H9 (cell line): ENCODE results near the gene UPP1. TPM values are rescaled to one million over a fixed set of nuclear protein-coding genes. Genes with fewer than 3 reads are reported as not detected.
A peak's percentile ranks its signal among the peaks of the same experiment; 100 is the strongest.

Source experiments
- DNase-seq: peaks from one replicate; pipeline ENCODE4 v3.0.0-alpha.2; 2017
- H2AFZ ChIP-seq: one replicate; pipeline ENCODE4 v1.6.1; 2013; ENCODE audit warnings: mild to moderate bottlenecking, low read length, control low read depth, moderate library complexity
- H2AK5ac ChIP-seq: 2 replicates; pipeline ENCODE4 v1.6.1; 2013; ENCODE audit warnings: low read length, control low read depth, mixed read lengths; ENCODE audit not compliant: insufficient read length
- H2BK120ac ChIP-seq: one replicate; pipeline ENCODE4 v1.6.1; 2013; ENCODE audit warnings: low read depth, mild to moderate bottlenecking, low read length, control low read depth, inconsistent platforms; ENCODE audit not compliant: poor library complexity, severe bottlenecking
- H2BK12ac ChIP-seq: 2 replicates; pipeline ENCODE4 v1.6.1; 2013; ENCODE audit warnings: low read length, control low read depth, mixed read lengths, low read depth; ENCODE audit not compliant: insufficient read length
- H2BK15ac ChIP-seq: 2 replicates; pipeline ENCODE4 v1.6.1; 2013; ENCODE audit warnings: low read depth, low read length, control low read depth
- H2BK20ac ChIP-seq: one replicate; pipeline ENCODE4 v1.6.1; 2013; ENCODE audit warnings: low read depth, mild to moderate bottlenecking, low read length, control low read depth, inconsistent platforms; ENCODE audit not compliant: poor library complexity, severe bottlenecking
- H2BK5ac ChIP-seq: 2 replicates; pipeline ENCODE4 v1.6.1; 2013; ENCODE audit warnings: low read length, control low read depth, mixed read lengths; ENCODE audit not compliant: insufficient read length
- H3K14ac ChIP-seq: 2 replicates; pipeline ENCODE4 v1.6.1; 2013; ENCODE audit warnings: low read length, control low read depth; ENCODE audit not compliant: insufficient read depth
- H3K18ac ChIP-seq: 2 replicates; pipeline ENCODE4 v1.6.1; 2013; ENCODE audit warnings: low read depth, mild to moderate bottlenecking, mixed read lengths, low read length, control low read depth; ENCODE audit not compliant: insufficient read length
- H3K23ac ChIP-seq: 2 replicates; pipeline ENCODE4 v1.6.1; 2013; ENCODE audit warnings: low read length, control low read depth, mixed read lengths, low read depth; ENCODE audit not compliant: insufficient read length
- H3K23me2 ChIP-seq: 2 replicates; pipeline ENCODE4 v1.6.1; 2013; ENCODE audit warnings: low read depth, mild to moderate bottlenecking, mixed read lengths, low read length, control low read depth; ENCODE audit not compliant: insufficient read length, poor library complexity, severe bottlenecking
- H3K27ac ChIP-seq: 2 replicates; pipeline ENCODE4 v1.5.1; 2013; ENCODE audit warnings: low read length, control low read depth, mixed read lengths, low read depth; ENCODE audit not compliant: insufficient read length
- H3K27me3 ChIP-seq: 2 replicates; pipeline ENCODE4 v1.6.1; 2013; ENCODE audit warnings: low read length, control low read depth, inconsistent platforms; ENCODE audit not compliant: insufficient read depth
- H3K4ac ChIP-seq: 2 replicates; pipeline ENCODE4 v1.6.1; 2013; ENCODE audit warnings: low read depth, mild to moderate bottlenecking, control low read depth, inconsistent platforms, low read length, moderate library complexity
- H3K4me1 ChIP-seq: 2 replicates; pipeline ENCODE4 v1.6.1; 2013; ENCODE audit warnings: low read length, control low read depth, inconsistent platforms; ENCODE audit not compliant: insufficient read depth
- H3K4me2 ChIP-seq: 2 replicates; pipeline ENCODE4 v1.6.1; 2013; ENCODE audit warnings: low read length, control low read depth, mixed read lengths; ENCODE audit not compliant: insufficient read length, insufficient read depth
- H3K56ac ChIP-seq: 2 replicates; pipeline ENCODE4 v1.6.1; 2013; ENCODE audit warnings: low read depth, mild to moderate bottlenecking, mixed read lengths, low read length, control low read depth; ENCODE audit not compliant: insufficient read length
- H3K79me1 ChIP-seq: 2 replicates; pipeline ENCODE4 v1.6.1; 2013; ENCODE audit warnings: low read depth, mild to moderate bottlenecking, moderate library complexity, low read length, control low read depth, inconsistent platforms; ENCODE audit not compliant: insufficient read depth, poor library complexity, severe bottlenecking
- H3K79me2 ChIP-seq: 2 replicates; pipeline ENCODE4 v1.6.1; 2013; ENCODE audit warnings: low read length, control low read depth, inconsistent platforms; ENCODE audit not compliant: insufficient read depth
- H3K9ac ChIP-seq: 2 replicates; pipeline ENCODE4 v1.6.1; 2013; ENCODE audit warnings: low read length, control low read depth, mixed read lengths; ENCODE audit not compliant: insufficient read length; ENCODE audit errors: extremely low read depth
- H3K9me3 ChIP-seq: one replicate; pipeline ENCODE4 v1.6.1; 2013; ENCODE audit warnings: low read depth, low read length, inconsistent platforms; ENCODE audit not compliant: control insufficient read depth
- H3T11ph ChIP-seq: one replicate; pipeline ENCODE4 v1.6.1; 2013; ENCODE audit warnings: mild to moderate bottlenecking, low read length, control low read depth, inconsistent platforms
- H4K20me1 ChIP-seq: one replicate; pipeline ENCODE4 v1.6.1; 2013; ENCODE audit not compliant: control insufficient read depth, insufficient read length, insufficient read depth
- H4K5ac ChIP-seq: 2 replicates; pipeline ENCODE4 v1.6.1; 2013; ENCODE audit warnings: low read depth, mild to moderate bottlenecking, mixed read lengths, low read length, control low read depth; ENCODE audit not compliant: insufficient read length
- H4K8ac ChIP-seq: replicated peaks from 2 replicates; pipeline ENCODE4 v1.6.1; 2013; ENCODE audit warnings: low read length, control low read depth, mixed read lengths, low read depth; ENCODE audit not compliant: insufficient read length
- H4K91ac ChIP-seq: 2 replicates; pipeline ENCODE4 v1.6.1; 2013; ENCODE audit warnings: low read depth, mild to moderate bottlenecking, moderate library complexity, mixed read lengths, low read length, control low read depth; ENCODE audit not compliant: insufficient read length
- H3K27ac Mint-ChIP-seq, 3 experiments: 2 replicates in 2 of 3; 3 replicates in 1 of 3; pipeline ENCODE4 v1.8.0; 2020 to 2021; ENCODE audit warnings: mixed read lengths in 3 of 3, mild to moderate bottlenecking in 1 of 3, moderate library complexity in 1 of 3
- H3K27me3 Mint-ChIP-seq: 2 replicates; pipeline ENCODE4 v1.8.0; 2021; ENCODE audit warnings: low read depth, mild to moderate bottlenecking, moderate library complexity, mixed read lengths
- H3K36me3 Mint-ChIP-seq, 3 experiments: 2 replicates in 2 of 3; 3 replicates in 1 of 3; pipeline ENCODE4 v1.8.0; 2020 to 2021; ENCODE audit warnings: low read depth in 3 of 3, mixed read lengths in 3 of 3; ENCODE audit not compliant: insufficient read depth in 1 of 3
- H3K4me1 Mint-ChIP-seq, 2 experiments: 2 replicates each; pipeline ENCODE4 v1.8.0; 2020; ENCODE audit warnings: mixed read lengths in 2 of 2
- H3K4me3 Mint-ChIP-seq, 2 experiments: 2 replicates in 1 of 2; 3 replicates in 1 of 2; pipeline ENCODE4 v1.8.0; 2020 to 2021; ENCODE audit warnings: mild to moderate bottlenecking in 2 of 2, mixed read lengths in 2 of 2, moderate library complexity in 1 of 2
- H3K9me3 Mint-ChIP-seq, 2 experiments: 2 replicates in 1 of 2; 3 replicates in 1 of 2; pipeline ENCODE4 v1.8.0; 2020; ENCODE audit warnings: mild to moderate bottlenecking in 2 of 2, mixed read lengths in 2 of 2, moderate library complexity in 1 of 2
- total RNA-seq: library from RNA; stranded (reverse); gene quantifications from 2 replicates; pipeline ENCODE4 v1.2.1, GENCODE V29; 2021
- TF ChIP-seq, protein P1 (sequence below): fragments of 200-600 bp; sonication (generic); conservative IDR thresholded peaks from 3 replicates; pipeline ENCODE4 v1.8.0; 2021; ENCODE audit warnings: antibody characterized with exemption, mild to moderate bottlenecking

Gene UPP1
- total RNA-seq, 1 experiment from 2014 or later = 34.2 TPM

DNA sequence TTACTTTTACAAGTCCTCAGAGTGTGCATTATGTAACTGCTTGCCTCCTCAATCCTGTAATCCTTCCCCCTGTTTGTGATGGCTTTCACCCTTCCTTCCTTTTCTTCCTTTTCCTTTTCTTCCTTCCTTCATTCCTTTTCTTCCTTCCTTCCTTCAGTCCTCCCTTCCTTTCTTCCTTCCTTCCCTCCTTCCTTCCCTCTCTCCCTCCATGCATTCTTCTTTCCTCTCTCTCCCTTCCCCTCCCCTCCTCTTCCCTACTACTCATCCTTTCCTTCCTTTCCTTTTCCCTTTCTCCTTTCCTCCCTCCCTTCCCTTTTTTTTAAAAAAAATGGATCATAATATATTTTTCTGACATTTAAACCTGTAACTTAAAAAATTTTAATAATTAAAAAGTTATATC lies 60.0 kb downstream of the UPP1 start:
- H3K27me3 ChIP-seq = no peaks in the 10 kb centered on the region
- H3K9me3 ChIP-seq = no peaks in the 10 kb centered on the region
- no peaks in the 10 kb centered on the region for H3K27me3 Mint-ChIP-seq
- H2BK15ac ChIP-seq = no peak overlapping the region
- H3K79me2 ChIP-seq = no peaks in the 10 kb centered on the region
- peak overlapping the region in 1 of 3 experiments; percentile 69; a peak in 1 of 7 replicates for H3K27ac Mint-ChIP-seq
- H2BK20ac ChIP-seq = no peak overlapping the region
- H2BK12ac ChIP-seq = no peak overlapping the region
- no peaks in the 10 kb centered on the region for H3K79me1 ChIP-seq
- no peak for DNase-seq
- H2BK120ac ChIP-seq = no peak overlapping the region
- no peak overlapping the region for H4K5ac ChIP-seq
- H3K4me1 Mint-ChIP-seq = peaks cover 27 to 48% of the 10 kb centered on the region in 2 experiments
- no peaks in the 10 kb centered on the region for H3K23me2 ChIP-seq
- no peaks in the 10 kb centered on the region for H4K20me1 ChIP-seq
- H2BK5ac ChIP-seq = no peak overlapping the region
- H3K14ac ChIP-seq = no peak overlapping the region
- H3K9me3 Mint-ChIP-seq = peaks cover 7 to 15% of the 10 kb centered on the region in 2 experiments
- H3K4me1 ChIP-seq = peaks cover 4% of the 10 kb centered on the region; the same call in 1 of the 2 replicates
- H3K4me3 Mint-ChIP-seq = no peak overlapping the region
- H2AFZ ChIP-seq = no peak overlapping the region
- no peak overlapping the region for H4K91ac ChIP-seq
- H4K8ac ChIP-seq = no peak overlapping the region
- H3K9ac ChIP-seq = no peak overlapping the region
- no peak overlapping the region for H3K23ac ChIP-seq
- H3K27ac ChIP-seq = no peak overlapping the region
- H3K18ac ChIP-seq = no peak overlapping the region
- no peak overlapping the region for H3T11ph ChIP-seq
- H2AK5ac ChIP-seq = no peak overlapping the region
- H3K4me2 ChIP-seq = no peak overlapping the region
- peaks cover 0 to 10% (median 10%) of the 10 kb centered on the region in 3 experiments; a peak in 5 of 7 replicates for H3K36me3 Mint-ChIP-seq
- no peak overlapping the region for H3K4ac ChIP-seq
- TF ChIP-seq, protein P1, sequence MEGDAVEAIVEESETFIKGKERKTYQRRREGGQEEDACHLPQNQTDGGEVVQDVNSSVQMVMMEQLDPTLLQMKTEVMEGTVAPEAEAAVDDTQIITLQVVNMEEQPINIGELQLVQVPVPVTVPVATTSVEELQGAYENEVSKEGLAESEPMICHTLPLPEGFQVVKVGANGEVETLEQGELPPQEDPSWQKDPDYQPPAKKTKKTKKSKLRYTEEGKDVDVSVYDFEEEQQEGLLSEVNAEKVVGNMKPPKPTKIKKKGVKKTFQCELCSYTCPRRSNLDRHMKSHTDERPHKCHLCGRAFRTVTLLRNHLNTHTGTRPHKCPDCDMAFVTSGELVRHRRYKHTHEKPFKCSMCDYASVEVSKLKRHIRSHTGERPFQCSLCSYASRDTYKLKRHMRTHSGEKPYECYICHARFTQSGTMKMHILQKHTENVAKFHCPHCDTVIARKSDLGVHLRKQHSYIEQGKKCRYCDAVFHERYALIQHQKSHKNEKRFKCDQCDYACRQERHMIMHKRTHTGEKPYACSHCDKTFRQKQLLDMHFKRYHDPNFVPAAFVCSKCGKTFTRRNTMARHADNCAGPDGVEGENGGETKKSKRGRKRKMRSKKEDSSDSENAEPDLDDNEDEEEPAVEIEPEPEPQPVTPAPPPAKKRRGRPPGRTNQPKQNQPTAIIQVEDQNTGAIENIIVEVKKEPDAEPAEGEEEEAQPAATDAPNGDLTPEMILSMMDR = no peak
- H3K56ac ChIP-seq = no peak overlapping the region
